Effector CD4-positive, alpha-beta T cell (primary cell): ENCODE data around the gene NDC80.

Experiments used
- DNase-seq: peaks from one replicate; pipeline ENCODE4 v3.0.0-alpha.2; 2020

NDC80 gene

DNA sequence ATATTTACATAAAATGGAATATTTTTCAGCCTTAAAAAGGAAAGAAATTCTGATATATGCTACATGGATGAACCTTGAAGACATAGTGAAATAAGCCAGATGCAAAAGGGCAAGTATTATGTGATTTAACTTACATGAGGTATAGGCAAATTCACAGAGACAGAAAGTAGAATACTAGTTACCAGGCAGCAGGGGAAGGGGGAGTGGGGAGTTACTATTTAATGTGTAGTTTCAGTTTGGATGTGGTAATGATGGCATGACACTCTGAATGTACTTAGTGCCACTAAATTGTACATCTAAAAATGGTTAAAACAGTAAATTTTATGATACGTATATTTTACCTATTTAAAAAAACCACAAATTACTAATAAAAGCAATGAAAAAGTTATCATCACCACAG is 12.1 kb upstream of the NDC80 start:
- no peak for DNase-seq

DNA sequence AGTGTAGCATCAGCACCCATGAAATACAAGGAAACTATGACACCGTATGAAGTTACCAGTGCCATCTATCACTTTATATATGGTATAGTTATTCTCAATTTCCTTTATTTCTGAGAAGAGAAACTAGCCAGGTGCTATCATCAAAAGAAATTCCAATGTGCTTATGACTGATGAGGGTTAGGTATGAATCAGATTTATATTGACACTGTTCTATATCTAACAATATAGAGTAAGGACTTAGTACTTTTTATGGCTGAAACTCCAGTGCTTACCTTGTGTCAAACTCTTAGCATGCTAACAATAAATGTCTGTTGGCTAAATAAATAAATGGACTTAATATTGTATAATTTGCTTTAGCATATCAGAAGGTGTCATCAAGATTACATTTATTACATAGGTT is 7.0 kb upstream of the NDC80 start:
- DNase-seq, result no peak

DNA sequence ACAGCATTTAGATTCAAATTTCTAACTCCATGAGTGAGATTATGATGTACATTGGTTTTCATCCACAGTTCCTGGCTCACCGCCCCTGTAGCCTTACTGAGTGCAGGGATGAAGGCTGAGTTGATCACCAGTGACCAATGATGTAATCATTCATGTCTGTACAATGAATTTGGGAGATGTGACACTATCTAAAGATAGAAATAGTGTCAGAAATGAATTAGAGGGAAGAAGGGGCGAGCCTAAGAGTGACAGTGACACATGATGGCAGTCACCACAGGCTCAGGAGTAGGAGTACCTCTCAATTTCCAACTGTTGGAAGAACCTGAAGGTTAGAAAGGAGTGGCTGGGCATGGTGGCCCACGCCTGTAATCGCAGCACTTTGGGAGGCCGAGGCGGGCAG is 3.2 kb upstream of the NDC80 start:
- DNase-seq, result no peak

DNA sequence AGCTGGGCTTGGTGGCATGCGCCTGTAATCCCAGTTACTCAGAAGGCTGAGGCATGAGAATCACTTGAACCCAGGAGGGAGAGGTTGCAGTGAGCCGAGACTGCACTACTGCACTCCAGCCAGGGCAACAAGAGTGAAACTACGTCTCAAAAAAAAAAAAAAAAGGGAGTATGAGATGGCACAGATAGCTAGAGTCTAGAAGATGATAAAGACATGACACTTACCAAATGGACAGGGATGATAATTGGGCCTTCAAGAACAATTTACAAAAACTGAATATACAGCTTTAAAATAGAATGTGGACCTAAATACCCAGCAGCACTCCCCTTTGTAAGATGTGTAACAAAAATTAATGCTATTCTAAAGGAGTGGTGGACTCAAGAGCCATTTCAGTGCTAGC is 2.8 kb upstream of the NDC80 start:
- no peak for DNase-seq

DNA sequence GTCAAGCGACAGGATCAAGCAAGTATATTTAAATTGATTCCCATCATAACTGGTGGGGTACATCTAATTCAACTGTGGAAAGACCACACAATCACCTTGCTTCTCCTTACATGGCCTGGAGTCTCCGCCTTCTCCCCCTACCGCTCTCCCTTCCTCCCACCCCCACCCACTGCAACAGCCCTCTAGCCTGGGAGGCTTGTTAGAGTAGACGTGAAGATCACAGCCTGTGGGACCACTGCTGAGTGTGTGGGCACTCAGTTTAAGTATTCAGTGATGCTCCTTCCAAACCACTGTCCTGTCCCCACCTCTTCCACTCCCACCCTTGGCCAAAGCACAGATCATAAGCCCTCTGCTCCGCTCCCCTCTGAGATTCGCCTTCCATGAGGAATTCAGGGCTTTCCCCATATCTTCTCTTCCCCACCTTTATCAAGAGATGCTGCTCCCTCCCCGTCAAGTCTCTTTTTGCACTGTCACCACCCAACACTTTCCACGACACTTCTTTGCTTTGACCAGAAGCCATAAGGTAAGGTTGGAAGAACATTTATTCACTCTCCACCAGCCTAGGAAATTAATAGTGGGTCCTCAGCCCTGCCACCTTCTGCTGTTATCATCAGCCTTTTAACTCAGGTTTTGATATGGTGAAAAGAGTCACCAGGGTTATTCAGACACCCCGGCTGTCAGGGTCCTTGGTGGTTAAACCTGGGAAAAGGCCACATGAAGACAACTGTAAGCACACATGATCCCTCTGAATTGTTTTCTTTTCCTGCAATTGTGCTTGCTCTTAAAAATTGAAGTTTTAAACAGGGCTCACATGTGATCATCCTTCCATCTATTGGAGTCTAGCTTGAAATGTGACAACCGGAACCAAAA is 1.8 kb upstream of the NDC80 start:
- DNase-seq, result no peak

DNA sequence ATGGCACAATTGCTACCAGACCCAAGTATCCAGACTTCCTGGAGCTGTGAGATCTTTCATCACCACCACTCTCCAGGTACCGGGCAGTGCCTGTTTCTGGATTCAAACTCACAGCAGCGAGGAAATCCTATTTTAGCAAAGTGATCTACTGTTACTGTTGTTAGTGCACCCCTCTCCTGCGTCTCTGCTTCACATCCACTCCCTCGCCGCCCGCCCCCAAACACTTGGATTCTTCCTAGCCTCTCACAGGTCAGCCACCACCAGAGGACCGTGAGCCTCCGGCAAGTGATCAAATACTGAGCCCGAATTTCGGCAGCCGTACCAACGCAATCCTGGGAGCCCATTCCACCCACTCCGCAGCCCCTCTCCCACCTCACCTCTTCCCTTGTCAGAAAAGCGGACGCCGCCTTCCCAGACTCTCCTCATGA is 571 bp upstream of the NDC80 start:
- DNase-seq, result peak; percentile 54

DNA sequence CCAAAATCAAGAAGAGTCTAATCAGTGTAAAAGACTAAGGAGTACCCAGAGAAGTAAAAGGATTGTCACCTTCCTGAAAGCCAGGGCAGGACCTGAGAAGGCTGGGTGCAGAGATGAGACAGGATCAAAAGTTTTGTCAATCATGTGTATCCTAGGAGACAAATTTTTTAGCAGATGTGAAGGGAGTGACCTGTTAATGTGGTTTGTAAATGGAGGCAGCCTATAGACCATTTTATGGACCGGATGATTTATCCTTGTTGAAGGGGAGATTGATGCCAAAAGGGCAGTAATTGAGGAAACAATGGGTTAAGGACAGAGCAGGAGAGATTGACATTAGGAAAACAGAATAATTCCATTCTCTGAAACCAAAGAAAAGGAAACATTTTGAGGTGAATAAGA is 813 bp downstream of the NDC80 start:
- no peak for DNase-seq

DNA sequence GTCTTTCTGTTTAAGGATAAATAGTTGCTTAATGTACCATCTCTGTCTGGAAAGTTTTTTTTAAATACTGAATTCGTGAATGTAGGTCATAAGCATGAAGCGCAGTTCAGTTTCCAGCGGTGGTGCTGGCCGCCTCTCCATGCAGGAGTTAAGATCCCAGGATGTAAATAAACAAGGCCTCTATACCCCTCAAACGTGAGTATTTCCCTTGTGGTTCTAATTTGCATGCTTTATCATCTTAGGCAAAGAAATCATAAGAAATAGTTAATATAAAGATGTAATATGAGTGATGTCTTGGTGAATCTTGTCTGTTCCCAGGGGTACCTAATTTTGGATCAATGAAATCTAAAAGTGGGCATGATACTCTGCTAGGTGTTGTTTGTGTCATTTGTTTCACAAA is 1.5 kb downstream of the NDC80 start:
- no peak for DNase-seq

DNA sequence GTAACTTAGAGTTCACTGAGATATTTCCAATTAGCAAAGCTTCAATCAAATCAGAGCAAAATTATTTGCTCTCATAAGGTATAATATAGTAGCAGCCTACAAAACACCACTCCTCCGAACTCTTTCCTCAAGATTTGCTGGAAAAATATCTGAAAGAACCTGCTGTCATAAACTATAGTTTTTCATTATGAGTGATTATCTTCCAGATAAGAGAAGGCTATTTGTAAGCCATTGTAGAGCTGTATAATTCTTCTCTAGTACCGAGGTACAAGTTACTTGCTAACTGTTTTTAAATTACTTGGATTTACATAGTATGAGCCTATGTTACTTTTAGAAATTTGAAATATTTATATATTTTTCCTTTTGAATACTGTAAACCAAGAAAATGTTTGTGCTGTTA is 2.1 kb downstream of the NDC80 start:
- DNase-seq, result no peak

DNA sequence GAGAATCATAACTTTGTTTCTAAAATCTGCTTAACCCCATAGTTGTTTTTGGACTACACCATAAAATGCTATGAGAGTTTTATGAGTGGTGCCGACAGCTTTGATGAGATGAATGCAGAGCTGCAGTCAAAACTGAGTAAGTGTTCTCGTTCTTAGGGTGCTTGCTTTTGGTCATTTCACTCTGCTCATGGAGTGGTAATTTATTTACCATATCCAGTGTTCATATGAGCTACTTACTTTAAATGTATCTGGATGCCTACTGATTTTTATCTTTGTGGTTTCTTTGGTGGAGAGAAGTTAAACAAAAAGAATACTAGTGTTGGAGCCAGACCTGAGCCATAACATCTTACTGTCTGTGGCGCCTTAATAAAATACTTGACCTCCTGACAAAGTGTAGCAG is 16.4 kb downstream of the NDC80 start:
- no peak for DNase-seq

DNA sequence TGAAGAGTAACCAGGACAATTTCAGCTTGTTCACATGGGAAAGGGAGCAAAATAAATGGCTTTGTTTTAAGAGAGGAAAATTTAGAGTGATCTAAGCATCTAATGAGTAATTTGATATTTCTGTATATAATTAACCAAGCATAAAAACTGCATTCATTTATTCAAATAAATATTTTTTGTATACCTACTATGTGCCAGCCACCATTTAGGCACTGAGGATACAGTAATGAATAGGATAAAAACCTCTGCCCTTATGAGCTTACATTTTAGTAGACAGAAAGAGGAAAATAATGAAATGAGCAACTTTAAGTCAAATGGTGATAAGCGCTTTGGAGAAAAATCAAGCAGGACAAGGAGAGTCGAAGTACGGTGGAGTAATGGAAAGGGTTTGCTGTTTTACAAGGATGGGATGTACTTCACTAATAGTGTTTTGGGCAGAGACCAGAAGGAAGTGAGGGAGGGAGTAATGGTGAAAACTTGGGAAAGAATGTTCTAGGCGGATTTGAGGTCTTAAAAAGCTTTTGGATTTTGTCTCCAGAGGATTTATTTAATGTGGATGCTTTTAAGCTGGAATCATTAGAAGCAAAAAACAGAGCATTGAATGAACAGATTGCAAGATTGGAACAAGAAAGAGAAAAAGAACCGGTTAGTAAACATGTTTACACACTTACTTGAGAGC is 17.4 kb downstream of the NDC80 start:
- DNase-seq, result no peak

DNA sequence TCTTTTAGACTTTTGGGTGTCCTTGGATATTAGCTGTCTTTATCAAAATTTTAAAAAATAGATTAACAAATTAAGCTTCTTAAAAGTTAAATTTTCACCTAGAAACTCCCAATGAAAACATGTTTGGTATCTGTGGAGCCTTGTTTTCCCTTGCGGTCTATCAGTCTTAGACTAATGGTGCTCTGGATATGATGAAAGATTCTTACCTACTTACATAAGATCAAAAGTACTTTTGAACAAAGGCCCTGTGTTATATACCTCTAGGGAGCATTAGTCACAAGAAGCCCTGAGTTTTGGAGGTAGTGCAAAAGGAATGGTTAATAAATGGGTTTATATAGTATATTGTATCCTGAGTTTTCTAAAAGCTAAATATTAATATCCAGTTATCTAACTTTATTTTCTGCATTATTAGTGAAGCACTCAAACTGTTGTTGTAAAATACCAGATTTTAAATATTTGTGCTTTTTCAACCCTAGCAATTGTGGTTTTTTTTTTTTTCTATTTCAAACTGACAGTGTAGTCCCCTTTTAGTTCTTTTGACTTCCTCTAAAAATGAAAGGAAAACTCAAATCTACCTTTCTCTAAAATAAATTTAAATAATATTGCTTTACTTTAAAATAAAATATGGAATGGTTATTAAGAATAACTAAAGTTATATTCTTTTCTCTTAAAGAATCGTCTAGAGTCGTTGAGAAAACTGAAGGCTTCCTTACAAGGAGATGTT is 18.1 kb downstream of the NDC80 start:
- no peak for DNase-seq

DNA sequence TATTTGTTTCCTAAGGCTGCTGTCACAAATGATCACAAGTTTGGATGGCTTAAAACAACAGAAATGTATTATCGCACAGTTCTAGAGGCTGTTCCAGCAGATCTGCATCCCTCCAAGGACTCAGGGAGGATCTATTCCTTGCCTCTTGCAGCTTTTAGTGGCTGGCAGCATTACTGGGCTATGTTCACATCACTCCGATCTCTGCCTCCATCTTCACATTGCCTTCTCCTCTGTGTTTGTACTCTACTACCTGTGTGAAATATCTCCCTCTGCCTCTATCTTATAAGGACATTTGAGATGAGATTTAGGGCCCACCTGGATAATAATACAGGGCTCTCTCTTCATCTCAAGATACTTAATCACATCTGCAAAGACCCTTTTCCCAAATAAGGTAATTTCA is 18.9 kb downstream of the NDC80 start:
- DNase-seq, result no peak

DNA sequence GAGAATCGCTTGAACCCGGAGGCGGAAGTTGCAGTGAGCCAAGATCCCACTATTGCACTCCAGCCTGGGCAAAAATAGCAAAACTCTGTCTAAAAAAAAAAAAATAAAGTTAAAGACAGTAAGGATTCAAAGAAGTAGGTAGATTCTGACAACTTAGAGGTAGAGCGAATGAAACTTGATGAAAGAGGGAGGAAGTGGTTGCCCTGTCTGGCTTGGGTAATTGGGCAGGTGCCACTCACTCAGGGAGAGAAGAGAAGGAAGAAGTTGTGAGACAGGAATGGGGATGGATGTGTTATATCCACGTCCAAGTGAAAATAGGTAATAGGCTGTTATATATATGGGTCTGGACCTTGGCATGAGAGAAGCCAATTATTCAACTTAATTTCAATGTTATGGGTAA is 26.3 kb downstream of the NDC80 start:
- no peak for DNase-seq

DNA sequence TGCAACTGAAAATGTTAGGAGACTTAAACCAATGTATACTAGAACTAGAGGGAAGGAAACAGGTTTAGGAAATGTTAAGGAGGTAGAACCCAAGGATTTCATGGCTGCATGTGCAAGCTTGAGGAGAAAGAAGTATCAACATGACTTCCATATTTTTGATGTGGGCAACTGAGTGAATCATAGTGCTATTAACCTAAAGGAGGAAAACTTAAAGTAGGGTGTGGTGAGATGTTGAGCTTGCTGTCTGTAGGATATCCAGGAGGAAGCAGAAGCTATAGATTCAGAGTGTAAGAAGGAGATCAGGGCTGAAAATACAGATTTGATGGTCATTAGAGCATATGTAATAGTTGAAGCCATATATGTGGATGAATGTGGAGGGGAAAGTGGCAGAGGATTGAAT is 31.5 kb downstream of the NDC80 start:
- DNase-seq, result no peak

DNA sequence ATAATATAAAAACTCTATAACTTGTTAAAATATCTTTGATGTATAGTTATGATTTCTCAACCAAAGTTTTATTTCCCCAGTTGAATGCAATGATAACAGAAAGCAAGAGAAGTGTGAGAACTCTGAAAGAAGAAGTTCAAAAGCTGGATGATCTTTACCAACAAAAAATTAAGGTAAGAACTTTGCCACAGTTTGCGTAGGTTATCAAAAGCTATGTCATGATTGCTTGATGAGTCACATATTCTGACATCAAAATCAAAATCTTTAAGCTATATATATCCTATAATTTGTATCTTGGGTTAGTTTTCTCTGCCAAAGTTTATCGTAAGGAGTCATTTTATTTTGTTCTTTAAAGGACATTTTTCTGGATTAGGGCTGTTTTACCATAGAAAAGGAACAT is 35.0 kb downstream of the NDC80 start:
- DNase-seq, result no peak

DNA sequence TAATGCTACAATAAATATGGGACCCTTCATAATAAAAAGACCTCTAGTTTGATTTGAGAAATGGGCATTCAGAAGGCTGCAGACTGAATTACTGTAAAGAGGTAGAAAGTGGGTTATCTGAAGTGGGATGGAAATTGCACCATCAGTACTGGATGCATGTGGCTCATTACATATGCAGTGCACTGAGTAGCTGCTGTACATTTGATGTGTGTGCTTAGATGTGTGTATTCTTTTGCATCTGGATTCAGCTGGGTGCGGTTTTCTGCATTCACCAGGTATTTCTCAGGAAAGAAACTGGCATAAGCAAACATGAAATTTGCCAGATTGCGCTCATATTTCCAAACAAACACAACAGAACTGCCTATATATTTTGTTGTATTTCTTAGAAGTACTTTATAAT is 38.2 kb downstream of the NDC80 start:
- DNase-seq, result no peak

DNA sequence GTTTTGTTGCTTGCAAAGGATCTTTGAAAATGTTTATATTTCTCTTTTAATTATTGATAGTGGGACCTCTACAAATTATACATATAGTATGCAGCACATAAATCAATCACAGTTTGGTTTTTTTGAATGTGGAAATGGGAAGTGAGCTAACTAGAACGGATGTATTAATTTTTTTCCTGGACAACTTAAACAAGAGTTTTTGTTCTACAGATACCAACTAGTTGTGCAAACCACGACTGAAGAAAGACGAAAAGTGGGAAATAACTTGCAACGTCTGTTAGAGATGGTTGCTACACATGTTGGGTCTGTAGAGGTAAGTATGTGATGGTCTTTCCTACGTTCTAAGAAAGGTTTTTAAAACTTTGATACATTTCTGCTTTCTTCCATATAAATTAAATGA is 39.2 kb downstream of the NDC80 start:
- no peak for DNase-seq

DNA sequence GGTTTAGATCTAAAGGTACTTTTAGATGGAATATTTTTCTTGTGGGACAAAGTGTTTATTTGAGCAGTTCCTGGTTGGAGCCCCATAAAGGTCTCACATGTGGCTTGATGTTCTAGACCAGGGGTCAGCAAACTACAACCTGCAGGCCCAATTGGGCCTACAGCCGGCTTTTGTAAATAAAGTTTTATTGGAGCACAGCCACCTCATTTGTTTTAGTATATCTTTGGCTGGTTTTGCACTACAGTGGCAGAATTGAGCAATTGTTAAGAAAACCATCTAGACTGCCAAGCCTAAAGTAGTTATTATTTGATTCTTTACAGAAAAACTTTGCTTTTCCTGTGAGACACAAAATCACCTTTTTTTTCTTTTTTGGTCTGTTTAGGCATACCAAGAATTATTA is 41.6 kb downstream of the NDC80 start:
- no peak for DNase-seq

DNA sequence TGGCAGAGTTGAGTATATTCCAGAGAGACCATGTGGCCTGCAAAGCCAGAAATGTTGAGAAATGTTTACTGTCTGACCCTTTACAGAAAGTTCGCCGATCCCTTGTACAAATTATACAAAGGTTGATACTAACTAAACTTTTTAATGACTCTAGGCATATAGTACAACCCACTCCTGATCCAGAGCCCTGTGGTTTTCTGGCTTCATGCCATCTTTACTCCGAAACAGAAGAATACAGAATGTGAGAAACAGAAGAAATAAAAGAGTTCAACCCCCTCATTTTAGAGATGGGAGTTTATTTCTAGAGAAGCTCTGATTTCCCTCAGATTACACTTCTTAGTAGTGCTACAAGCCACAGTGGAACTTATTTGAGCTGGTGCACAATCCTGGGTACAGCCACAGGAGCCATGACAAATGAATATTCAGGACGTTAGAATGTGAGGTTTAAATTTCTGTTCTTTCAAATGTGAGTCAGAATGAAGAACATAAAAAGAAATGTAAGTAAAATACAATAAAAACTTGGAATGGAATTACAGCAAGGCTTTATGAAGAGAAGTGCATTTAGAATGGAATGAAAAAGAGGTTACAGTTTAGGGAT is 46.1 kb downstream of the NDC80 start:
- no peak for DNase-seq

DNA sequence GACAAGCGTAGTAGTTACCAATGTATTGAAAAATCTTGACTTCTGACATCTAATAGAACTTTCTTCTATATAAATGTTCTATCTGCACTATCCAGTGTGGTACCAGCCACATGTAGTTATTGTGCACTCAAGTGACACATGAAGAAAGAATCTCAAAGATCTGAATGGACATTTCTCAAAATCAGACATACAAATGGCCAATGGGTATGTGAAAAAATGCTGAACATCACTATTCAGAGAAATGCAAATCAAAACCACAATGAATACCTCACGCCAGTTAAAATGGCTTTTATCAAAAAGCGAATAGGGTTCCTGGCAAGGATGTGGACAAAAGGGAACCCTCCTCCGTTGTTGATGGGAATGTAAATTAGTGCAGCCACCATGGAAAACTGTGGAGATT is 46.7 kb downstream of the NDC80 start:
- DNase-seq, result no peak

DNA sequence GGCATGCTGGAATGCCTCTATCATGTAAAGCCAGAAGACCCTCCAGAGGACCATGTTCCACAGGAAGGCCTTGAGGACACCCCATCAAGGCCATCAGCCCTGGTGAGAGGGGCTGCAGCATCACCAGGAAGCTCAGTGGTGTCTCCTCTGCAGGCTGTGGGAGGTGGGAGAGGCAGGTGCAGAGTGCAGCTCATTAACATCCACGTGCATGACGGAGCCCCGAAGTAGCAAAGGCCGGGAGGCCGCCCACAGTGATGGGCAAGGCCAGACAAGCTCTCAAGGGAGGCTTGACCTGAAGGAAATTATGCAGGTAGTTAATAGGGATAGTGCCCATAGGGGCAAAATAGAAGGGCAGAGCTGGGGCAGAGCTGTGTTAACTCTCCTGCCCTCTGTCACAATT is 53.9 kb downstream of the NDC80 start:
- DNase-seq, result no peak

DNA sequence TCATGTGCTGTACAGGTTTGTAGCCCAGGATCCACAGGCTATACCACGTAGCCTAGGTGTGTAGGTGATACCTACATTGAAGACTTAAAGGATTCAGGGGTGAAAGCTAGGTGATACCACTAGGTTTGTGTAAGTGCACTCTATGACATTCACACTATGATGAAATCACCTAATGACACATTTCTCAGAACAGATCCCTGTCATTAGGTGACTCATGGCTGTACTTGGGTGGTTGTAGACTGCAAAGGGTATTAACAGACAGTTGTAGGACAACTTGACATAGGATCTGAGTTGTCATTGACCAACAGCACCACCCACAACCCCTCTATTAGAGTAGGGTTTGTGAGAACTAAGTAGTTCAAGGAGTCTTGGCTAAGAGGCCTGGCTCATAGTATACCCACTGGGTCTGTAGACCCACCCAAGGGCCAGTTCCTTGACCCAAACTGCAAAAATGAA is 56.5 kb downstream of the NDC80 start:
- no peak for DNase-seq
